ENCODE results near the gene PAPOLA.
"Not testable (repeated sequence)": the region's sequence is repeated elsewhere in the genome, so short reads cannot be mapped to it uniquely, and the experiment has no call there.

The PAPOLA gene

GRCh38 chr14:96502621-96503305 is 581 bp downstream of the PAPOLA start:
- Histone ChIP-seq H3K27me3 (ENCODE audit: control insufficient read depth, insufficient read depth, low read length) (no peaks in the 10 kb centered on the region), H3K36me3 (ENCODE audit: control insufficient read depth, insufficient read depth, low read length) (no peaks in the 10 kb centered on the region), H3K4me1 (ENCODE audit: control insufficient read depth, insufficient read depth, low read length) (peaks cover 2% of the 10 kb centered on the region; the same call in 1 of the 2 replicates), H3K9me3 (ENCODE audit: control insufficient read depth, insufficient read depth, low read length) (no peaks in the 10 kb centered on the region), H3K27ac (ENCODE audit: low read length) (no peak overlapping the region), H3K4me3 (ENCODE audit: low read length) (peak overlapping the region; percentile 77)
- DNase-seq (ENCODE audit: low read depth, low spot score): no peak
- WGBS (ENCODE audit: insufficient coverage, insufficient read length): no CpG with 5 or more reads among the region's 47 CpGs

- no peaks in the 10 kb centered on the region for H3K27me3 ChIP-seq (ENCODE audit: control insufficient read depth, insufficient read depth, low read length)
- WGBS (ENCODE audit: insufficient coverage, insufficient read length): no CpG with 5 or more reads among the region's 5 CpGs
- H3K4me3 ChIP-seq (ENCODE audit: low read length): peak overlapping the region; percentile 77; the same call in 1 of the 2 replicates
- H3K36me3 ChIP-seq (ENCODE audit: control insufficient read depth, insufficient read depth, low read length): no peaks in the 10 kb centered on the region
- DNase-seq (ENCODE audit: low read depth, low spot score): no peak
- H3K27ac ChIP-seq (ENCODE audit: low read length): no peak overlapping the region
- H3K4me1 ChIP-seq (ENCODE audit: control insufficient read depth, insufficient read depth, low read length): peaks cover 2% of the 10 kb centered on the region; the same call in 1 of the 2 replicates
- H3K9me3 ChIP-seq (ENCODE audit: control insufficient read depth, insufficient read depth, low read length): no peaks in the 10 kb centered on the region
These were observed 1.1 kb downstream of the PAPOLA start for GRCh38 chr14:96503306-96503679.

- DNase-seq (ENCODE audit: low read depth, low spot score); H3K9me3 ChIP-seq (ENCODE audit: control insufficient read depth, insufficient read depth, low read length); H3K4me3 ChIP-seq (ENCODE audit: low read length); H3K27me3 ChIP-seq (ENCODE audit: control insufficient read depth, insufficient read depth, low read length); H3K4me1 ChIP-seq (ENCODE audit: control insufficient read depth, insufficient read depth, low read length); H3K27ac ChIP-seq (ENCODE audit: low read length); H3K36me3 ChIP-seq (ENCODE audit: control insufficient read depth, insufficient read depth, low read length): not testable (repeated sequence)
- no CpG with 5 or more reads among the region's 12 CpGs for WGBS (ENCODE audit: insufficient coverage, insufficient read length)
These were observed 2.2 kb downstream of the PAPOLA start for GRCh38 chr14:96504353-96504752.

GRCh38 chr14:96507723-96508122 is 5.5 kb downstream of the PAPOLA start:
- H3K36me3 ChIP-seq (ENCODE audit: control insufficient read depth, insufficient read depth, low read length): no peaks in the 10 kb centered on the region
- no peak for DNase-seq (ENCODE audit: low read depth, low spot score)
- WGBS (ENCODE audit: insufficient coverage, insufficient read length): no CpG with 5 or more reads among the region's 7 CpGs
- H3K4me3 ChIP-seq (ENCODE audit: low read length): no peak overlapping the region
- H3K9me3 ChIP-seq (ENCODE audit: control insufficient read depth, insufficient read depth, low read length): no peaks in the 10 kb centered on the region
- no peak overlapping the region for H3K27ac ChIP-seq (ENCODE audit: low read length)
- H3K27me3 ChIP-seq (ENCODE audit: control insufficient read depth, insufficient read depth, low read length): no peaks in the 10 kb centered on the region
- no peaks in the 10 kb centered on the region for H3K4me1 ChIP-seq (ENCODE audit: control insufficient read depth, insufficient read depth, low read length)

DNA sequence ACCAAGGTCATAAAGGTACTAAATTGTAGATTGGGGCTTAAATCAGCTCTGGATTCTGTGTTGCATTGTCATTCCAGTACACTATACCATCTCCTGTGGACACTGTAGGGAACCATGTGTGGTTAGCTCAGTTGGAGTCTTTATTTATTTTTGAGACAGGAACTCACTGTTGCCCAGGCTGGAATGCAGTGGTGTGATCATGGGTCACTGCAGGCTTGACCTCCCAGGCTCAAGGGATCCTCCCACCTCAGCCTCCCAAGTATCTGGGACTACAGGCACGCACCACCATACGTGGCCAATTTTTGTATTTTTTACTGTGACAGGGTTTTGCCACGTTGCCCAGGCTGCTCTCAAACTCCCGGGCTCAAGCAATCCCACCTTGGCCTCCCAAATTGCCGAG is 6.7 kb downstream of the PAPOLA start:
- H3K9me3 ChIP-seq (ENCODE audit: control insufficient read depth, insufficient read depth, low read length): no peaks in the 10 kb centered on the region
- H3K4me3 ChIP-seq (ENCODE audit: low read length): no peak overlapping the region
- H3K27ac ChIP-seq (ENCODE audit: low read length): no peak overlapping the region
- DNase-seq (ENCODE audit: low read depth, low spot score): no peak
- H3K36me3 ChIP-seq (ENCODE audit: control insufficient read depth, insufficient read depth, low read length): no peaks in the 10 kb centered on the region
- peaks cover 2% of the 10 kb centered on the region; the same call in 1 of the 2 replicates for H3K4me1 ChIP-seq (ENCODE audit: control insufficient read depth, insufficient read depth, low read length)
- no peaks in the 10 kb centered on the region for H3K27me3 ChIP-seq (ENCODE audit: control insufficient read depth, insufficient read depth, low read length)
- no CpG with 5 or more reads among the region's 5 CpGs for whole genome bisulfite sequencing (ENCODE audit: insufficient coverage, insufficient read length)

DNA sequence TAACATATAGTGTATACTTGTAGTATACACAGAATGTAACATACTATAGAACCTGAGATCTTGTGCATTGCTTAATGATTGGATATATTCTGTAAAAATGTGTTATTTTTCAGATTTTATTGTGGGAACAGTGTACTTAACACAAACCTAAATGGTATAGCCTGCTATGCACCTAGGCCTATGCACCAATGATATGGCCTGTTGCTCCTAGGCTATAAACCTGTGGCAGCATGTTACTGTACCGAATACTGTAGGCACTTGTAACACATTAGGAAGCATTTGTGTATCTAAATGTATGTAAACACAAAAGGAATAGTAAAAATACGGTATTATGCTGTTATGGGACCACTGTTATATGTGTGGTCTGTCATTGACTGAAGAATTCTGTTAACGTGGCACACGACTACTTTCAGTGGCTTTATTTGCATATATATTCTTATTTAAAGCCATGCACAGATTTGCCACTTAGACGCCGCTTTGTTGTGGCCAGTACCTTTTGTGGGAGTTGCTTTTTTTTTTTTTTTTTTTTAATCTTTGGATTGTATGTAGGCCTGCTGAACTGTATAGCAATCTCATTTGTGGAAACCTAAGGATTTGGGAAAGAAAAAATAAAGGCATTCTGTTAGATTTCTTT is 7.4 kb downstream of the PAPOLA start:
- Histone ChIP-seq H3K27ac (ENCODE audit: low read length) (no peak overlapping the region), H3K9me3 (ENCODE audit: control insufficient read depth, insufficient read depth, low read length) (no peaks in the 10 kb centered on the region), H3K27me3 (ENCODE audit: control insufficient read depth, insufficient read depth, low read length) (no peaks in the 10 kb centered on the region), H3K4me1 (ENCODE audit: control insufficient read depth, insufficient read depth, low read length) (peaks cover 2% of the 10 kb centered on the region; the same call in 1 of the 2 replicates), H3K36me3 (ENCODE audit: control insufficient read depth, insufficient read depth, low read length) (no peaks in the 10 kb centered on the region), H3K4me3 (ENCODE audit: low read length) (no peak overlapping the region)
- no peak for DNase-seq (ENCODE audit: low read depth, low spot score)
- no CpG with 5 or more reads among the region's 6 CpGs for WGBS (ENCODE audit: insufficient coverage, insufficient read length)

DNA sequence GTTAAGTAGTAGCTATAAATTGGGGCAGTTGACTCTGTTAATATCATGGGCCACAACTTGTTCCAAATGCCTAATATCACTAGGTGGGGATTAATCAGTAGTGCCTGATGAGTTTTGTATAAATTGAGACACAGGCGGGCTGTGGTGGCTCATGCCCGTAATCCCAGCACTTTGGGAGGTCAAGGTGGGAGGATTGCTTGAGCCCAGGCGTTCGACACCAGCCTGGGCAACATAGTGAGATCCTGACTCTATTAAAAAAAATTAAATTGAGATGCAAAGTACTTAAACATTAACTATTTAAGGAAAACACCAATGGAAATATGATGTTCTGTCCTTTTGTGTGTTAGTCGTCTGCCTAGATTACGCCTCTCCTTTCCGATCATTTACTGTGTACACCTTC is 9.0 kb downstream of the PAPOLA start:
- Histone ChIP-seq H3K36me3 (ENCODE audit: control insufficient read depth, insufficient read depth, low read length) (no peaks in the 10 kb centered on the region), H3K27ac (ENCODE audit: low read length) (no peak overlapping the region), H3K9me3 (ENCODE audit: control insufficient read depth, insufficient read depth, low read length) (no peaks in the 10 kb centered on the region), H3K4me3 (ENCODE audit: low read length) (no peak overlapping the region), H3K4me1 (ENCODE audit: control insufficient read depth, insufficient read depth, low read length) (peaks cover 2% of the 10 kb centered on the region; the same call in 1 of the 2 replicates), H3K27me3 (ENCODE audit: control insufficient read depth, insufficient read depth, low read length) (no peaks in the 10 kb centered on the region)
- no CpG with 5 or more reads among the region's 7 CpGs for WGBS (ENCODE audit: insufficient coverage, insufficient read length)
- DNase-seq (ENCODE audit: low read depth, low spot score): no peak

DNA sequence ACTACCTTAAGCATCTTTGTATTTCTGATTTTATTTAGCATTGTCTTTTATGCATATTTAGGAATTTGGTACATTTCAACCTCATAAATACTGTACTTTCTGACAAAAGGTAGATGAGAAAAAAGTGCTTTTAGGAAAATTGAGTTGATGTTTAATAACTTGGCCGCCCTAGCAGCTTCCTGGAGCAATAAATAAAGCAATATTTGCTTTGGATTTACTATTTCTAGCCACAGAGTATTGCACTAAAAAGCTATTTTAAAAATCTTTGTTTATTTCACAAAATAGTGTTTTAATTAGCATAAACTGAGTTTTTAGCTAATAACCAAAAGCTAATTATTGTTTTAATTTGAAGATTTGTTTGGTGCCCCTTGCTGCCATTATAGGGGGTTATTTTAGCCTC is 9.5 kb downstream of the PAPOLA start:
- Histone ChIP-seq H3K36me3 (ENCODE audit: control insufficient read depth, insufficient read depth, low read length) (no peaks in the 10 kb centered on the region), H3K4me3 (ENCODE audit: low read length) (no peak overlapping the region), H3K4me1 (ENCODE audit: control insufficient read depth, insufficient read depth, low read length) (peaks cover 2% of the 10 kb centered on the region; the same call in 1 of the 2 replicates), H3K9me3 (ENCODE audit: control insufficient read depth, insufficient read depth, low read length) (no peaks in the 10 kb centered on the region), H3K27ac (ENCODE audit: low read length) (no peak overlapping the region), H3K27me3 (ENCODE audit: control insufficient read depth, insufficient read depth, low read length) (no peaks in the 10 kb centered on the region)
- WGBS (ENCODE audit: insufficient coverage, insufficient read length): no CpG with 5 or more reads among the region's 1 CpG
- no peak for DNase-seq (ENCODE audit: low read depth, low spot score)

DNA sequence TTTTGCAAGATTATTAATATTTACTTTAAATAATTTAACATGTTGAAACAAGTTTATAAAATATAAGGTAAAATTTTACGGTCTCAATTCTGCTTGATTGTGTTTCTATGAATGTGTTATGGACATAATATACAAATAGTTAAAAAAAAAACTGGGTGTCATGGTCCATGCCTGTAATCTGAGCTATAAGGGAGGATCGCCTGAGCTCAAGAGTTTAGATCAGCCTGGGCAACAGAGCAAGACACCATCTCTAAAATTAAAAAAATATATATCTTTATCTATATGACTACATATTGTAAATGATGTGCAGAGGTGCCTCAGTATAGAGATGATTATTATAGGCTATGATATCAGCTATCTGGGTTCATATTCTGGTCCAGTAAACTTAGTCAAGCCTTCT is 9.9 kb downstream of the PAPOLA start:
- H3K4me1 ChIP-seq (ENCODE audit: control insufficient read depth, insufficient read depth, low read length): peaks cover 2% of the 10 kb centered on the region; the same call in 1 of the 2 replicates
- no peaks in the 10 kb centered on the region for H3K9me3 ChIP-seq (ENCODE audit: control insufficient read depth, insufficient read depth, low read length)
- WGBS (ENCODE audit: insufficient coverage, insufficient read length): 100% methylated on average over 1 of the region's 2 CpGs
- H3K4me3 ChIP-seq (ENCODE audit: low read length): no peak overlapping the region
- H3K27ac ChIP-seq (ENCODE audit: low read length): no peak overlapping the region
- DNase-seq (ENCODE audit: low read depth, low spot score): no peak
- H3K36me3 ChIP-seq (ENCODE audit: control insufficient read depth, insufficient read depth, low read length): no peaks in the 10 kb centered on the region
- H3K27me3 ChIP-seq (ENCODE audit: control insufficient read depth, insufficient read depth, low read length): no peaks in the 10 kb centered on the region

DNA sequence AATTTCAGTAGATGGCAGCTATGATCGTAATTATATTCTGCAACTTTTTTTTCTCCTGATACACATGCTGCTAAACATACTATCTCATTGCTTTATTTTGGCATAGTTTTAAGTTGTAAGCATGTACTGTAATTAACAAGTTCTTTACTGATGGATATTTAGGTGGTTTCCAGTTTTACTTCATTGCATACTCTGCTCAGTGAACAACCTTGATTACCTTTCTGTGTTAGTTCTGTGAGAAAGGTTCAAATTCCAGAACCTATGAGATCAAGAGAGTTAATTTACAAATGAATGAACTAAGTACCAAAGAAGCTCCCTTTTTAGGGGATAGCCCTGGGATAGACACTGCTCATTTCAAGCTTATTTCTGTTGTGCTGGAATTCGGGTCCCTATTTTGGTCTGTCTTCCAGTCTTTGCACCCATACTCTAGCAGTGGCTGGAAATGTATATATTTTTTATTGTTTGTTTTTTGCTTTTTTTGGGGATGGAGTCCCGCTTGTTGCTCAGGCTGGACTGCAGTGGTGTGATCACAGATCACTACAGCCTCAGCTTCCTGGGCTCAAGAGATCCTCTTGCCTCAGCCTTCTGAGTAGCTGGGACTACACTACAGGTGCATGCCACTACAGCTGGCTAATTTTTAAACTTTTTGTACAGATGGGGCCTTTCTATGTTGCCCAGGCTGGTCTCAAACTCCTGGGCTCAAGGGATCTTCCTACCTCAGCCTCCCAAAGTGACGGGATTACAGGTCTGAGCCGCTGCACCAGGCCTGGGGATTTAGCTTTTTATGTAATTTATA is 10.6 kb downstream of the PAPOLA start:
- Histone ChIP-seq H3K27ac (ENCODE audit: low read length) (no peak overlapping the region), H3K27me3 (ENCODE audit: control insufficient read depth, insufficient read depth, low read length) (no peaks in the 10 kb centered on the region), H3K4me1 (ENCODE audit: control insufficient read depth, insufficient read depth, low read length) (peaks cover 2% of the 10 kb centered on the region; the same call in 1 of the 2 replicates), H3K36me3 (ENCODE audit: control insufficient read depth, insufficient read depth, low read length) (no peaks in the 10 kb centered on the region), H3K4me3 (ENCODE audit: low read length) (no peak overlapping the region), H3K9me3 (ENCODE audit: control insufficient read depth, insufficient read depth, low read length) (no peaks in the 10 kb centered on the region)
- DNase-seq (ENCODE audit: low read depth, low spot score): no peak
- WGBS (ENCODE audit: insufficient coverage, insufficient read length): 100% methylated on average over 1 of the region's 5 CpGs
